ENCODE measurements around the gene OR51D1.

- TF ChIP-seq CTCF (IDR thresholded peaks at IDR 0.05) (no peak), POLR2A (IDR thresholded peaks at IDR 0.05) (no peak)
Measured at GRCh38 chr11:4610258-4610935, 26.9 kb upstream of the OR51D1 start.

All from vagina (tissue), 2 donors.